ENCODE data around the gene TUB. TPM values are rescaled to one million over a fixed set of nuclear protein-coding genes. Genes with fewer than 3 reads are reported as not detected.

The TUB gene
- total RNA-seq, 2 donors from 2014 or later, result 2.9 to 8.6 TPM

- H3K27ac ChIP-seq, result no peak overlapping the region
- DNase-seq (no peak), ATAC-seq (no peak)
- H3K36me3 ChIP-seq (replicated peaks in 1 of 2; ENCODE audit: insufficient read depth in 1 of 2, low read depth in 2 of 2), result no peaks in the 10 kb centered on the region
- TF ChIP-seq POLR2A (IDR thresholded peaks at IDR 0.05) (no peak), CTCF (IDR thresholded peaks at IDR 0.05) (no peak)
- peaks cover 7% of the 10 kb centered on the region for H3K4me1 ChIP-seq
- intact Hi-C loops (cut with DNase I), result loop anchor here (5.0 kb wide), 1 partner anchor 56 kb away; no protein-coding TSS in a partner anchor
- WGBS, 2 donors, result 61 to 68% methylated on average over 5 of the region's 5 CpGs
- no peak overlapping the region for H3K4me3 ChIP-seq
- no peaks in the 10 kb centered on the region for H3K9me3 ChIP-seq
- peaks cover 0 to 4% of the 10 kb centered on the region in 2 donors for H3K27me3 ChIP-seq
Measured at GRCh38 chr11:8036002-8036802, 44.8 kb upstream of the TUB start.

- TF ChIP-seq CTCF (IDR thresholded peaks at IDR 0.05) (no peak), POLR2A (IDR thresholded peaks at IDR 0.05) (no peak)
- intact Hi-C loops (cut with DNase I), result loop anchor here (5.0 kb wide), 1 partner anchor 55 kb away; no protein-coding TSS in a partner anchor
- Histone ChIP-seq H3K27me3 (peaks cover 0 to 4% of the 10 kb centered on the region in 2 donors), H3K9me3 (no peaks in the 10 kb centered on the region), H3K27ac (no peak overlapping the region), H3K4me3 (no peak overlapping the region), H3K4me1 (peaks cover 7% of the 10 kb centered on the region), H3K36me3 (replicated peaks in 1 of 2; ENCODE audit: insufficient read depth in 1 of 2, low read depth in 2 of 2) (no peaks in the 10 kb centered on the region)
- ATAC-seq, result no peak
- WGBS, 2 donors, result 75 to 82% methylated on average over 5 of the region's 5 CpGs
- DNase-seq, result no peak
Measured at GRCh38 chr11:8036986-8037385, 44.0 kb upstream of the TUB start.

- no peak for ATAC-seq
- Histone ChIP-seq H3K4me3 (no peak overlapping the region), H3K27me3 (no peaks in the 10 kb centered on the region), H3K36me3 (replicated peaks in 1 of 2; ENCODE audit: insufficient read depth in 1 of 2, low read depth in 2 of 2) (no peaks in the 10 kb centered on the region), H3K27ac (no peak overlapping the region), H3K4me1 (peaks cover 1% of the 10 kb centered on the region), H3K9me3 (no peaks in the 10 kb centered on the region)
- no peak for TF ChIP-seq CTCF (IDR thresholded peaks at IDR 0.05)
- TF ChIP-seq POLR2A (IDR thresholded peaks at IDR 0.05), result no peak
- WGBS, 2 donors, result 52 to 53% methylated on average over 6 to 8 of the region's 8 CpGs
- DNase-seq, result no peak
- intact Hi-C loops (cut with DNase I), result loop anchor here (5.0 kb wide), 1 partner anchor 54 kb away; no protein-coding TSS in a partner anchor
Measured at GRCh38 chr11:8038393-8038792, 42.6 kb upstream of the TUB start.

- WGBS, 2 donors, result 64 to 71% methylated on average over 12 of the region's 12 CpGs
- no peak for ATAC-seq
- Histone ChIP-seq H3K36me3 (replicated peaks in 1 of 2; ENCODE audit: insufficient read depth in 1 of 2, low read depth in 2 of 2) (no peaks in the 10 kb centered on the region), H3K4me3 (no peak overlapping the region), H3K27me3 (no peaks in the 10 kb centered on the region), H3K9me3 (no peaks in the 10 kb centered on the region), H3K27ac (no peak overlapping the region), H3K4me1 (no peaks in the 10 kb centered on the region)
- no peak for DNase-seq
- TF ChIP-seq POLR2A (IDR thresholded peaks at IDR 0.05) (no peak), CTCF (IDR thresholded peaks at IDR 0.05) (no peak)
- intact Hi-C loops (cut with DNase I), result loop anchor here (5.0 kb wide), 1 partner anchor 53 kb away; no protein-coding TSS in a partner anchor
Measured at GRCh38 chr11:8038811-8039529, 42.0 kb upstream of the TUB start.

Measured in body of pancreas (tissue), 4 donors.